Measurements from ENCODE around the gene TRAPPC14. TPM values are rescaled to one million over a fixed set of nuclear protein-coding genes. Genes with fewer than 3 reads are reported as not detected.

TRAPPC14 gene
- total and polyA plus RNA-seq, 2 of the 13 experiments (the other 11 are each of a cell fraction or from before 2014, with no cell fraction given): 4.7 to 9.6 TPM

GRCh38 chr7:100126931-100127865, 31.3 kb downstream of the TRAPPC14 start, which contains the start of gene MBLAC1 (continued):
- TF ChIP-seq ZNF775 (CRISPR knock-in tag; IDR thresholded peaks at IDR 0.05; ENCODE audit: borderline replicate concordance) (no peak), LCORL (IDR thresholded peaks at IDR 0.05) (no peak), LCORL (CRISPR knock-in tag; IDR thresholded peaks at IDR 0.05) (peak; percentile 57; the same call in 1 of the 2 replicates), ZSCAN12 (CRISPR knock-in tag; IDR thresholded peaks at IDR 0.05) (peak; percentile 55; the same call in 1 of the 2 replicates), CTCF (CRISPR knock-in tag; IDR thresholded peaks at IDR 0.05) (0 out of 2 replicates have a peak, but pooled peaks have one; percentile 7), RXRA (CRISPR knock-in tag; IDR thresholded peaks at IDR 0.05) (0 out of 2 replicates have a peak, but pooled peaks have one; percentile 11), ZUFSP (CRISPR knock-in tag; IDR thresholded peaks at IDR 0.05; ENCODE audit: borderline replicate concordance) (no peak), ZNF772 (CRISPR knock-in tag; IDR thresholded peaks at IDR 0.05) (no peak; the same call in 1 of the 2 replicates), ZNF572 (CRISPR knock-in tag; IDR thresholded peaks at IDR 0.05) (no peak), NFAT5 (CRISPR knock-in tag; IDR thresholded peaks at IDR 0.05) (0 out of 2 replicates have a peak, but pooled peaks have one; percentile 30), GATA4 (IDR thresholded peaks at IDR 0.05; ENCODE audit: borderline replicate concordance, low read depth) (peak; percentile 57; the same call in 1 of the 2 replicates), ZNF33A (CRISPR knock-in tag; IDR thresholded peaks at IDR 0.05; ENCODE audit: borderline replicate concordance) (no peak), BRCA1 (CRISPR knock-in tag; IDR thresholded peaks at IDR 0.05) (peak; percentile 79; the same call in 1 of the 2 replicates)

All from HepG2 (cell line).